SU-DHL-6 (cell line): Measurements from ENCODE around the gene MMP11.

ENCODE experiments used
- H2AFZ ChIP-seq: fragments of 200-600 bp; sonication (generic); 2 replicates; pipeline ENCODE4 v1.6.1; 2014; ENCODE audit warnings: low read depth, mild to moderate bottlenecking, moderate library complexity, mixed read lengths, antibody characterized with exemption, low read length; ENCODE audit not compliant: severe bottlenecking
- H3F3A ChIP-seq: fragments of 200-600 bp; shearing (Covaris generic); 2 replicates; pipeline ENCODE4 v1.6.0; 2016; ENCODE audit warnings: antibody characterized with exemption, mild to moderate bottlenecking; ENCODE audit not compliant: insufficient read depth
- H3K27ac ChIP-seq: fragments of 200-600 bp; sonication (generic); 2 replicates; pipeline ENCODE4 v1.5.1; 2016; ENCODE audit warnings: low read depth, mild to moderate bottlenecking, low read length, moderate library complexity, mixed read lengths
- H3K27me3 ChIP-seq: fragments of 200-600 bp; sonication (generic), shearing (Covaris generic); 2 replicates; pipeline ENCODE4 v1.6.0; 2014; ENCODE audit warnings: mild to moderate bottlenecking, low read length
- H3K36me3 ChIP-seq: fragments of 200-600 bp; sonication (generic); 2 replicates; pipeline ENCODE4 v1.6.1; 2014; ENCODE audit warnings: mild to moderate bottlenecking, low read length, mixed read lengths
- H3K4me2 ChIP-seq: fragments of 300-600, 200-600 bp; shearing (Covaris generic), sonication (generic); 2 replicates; pipeline ENCODE4 v1.6.0; 2014; ENCODE audit warnings: low read length, low read depth, mild to moderate bottlenecking; ENCODE audit not compliant: poor library complexity, severe bottlenecking
- H3K4me3 ChIP-seq: fragments of 200-600 bp; sonication (generic); 2 replicates; pipeline ENCODE4 v1.5.1; 2014; ENCODE audit warnings: antibody characterized with exemption, low read length, mild to moderate bottlenecking, mixed read lengths; ENCODE audit not compliant: insufficient read depth, poor library complexity, severe bottlenecking
- H3K79me2 ChIP-seq: fragments of 200-600 bp; sonication (generic); 2 replicates; pipeline ENCODE4 v1.6.1; 2014; ENCODE audit warnings: mild to moderate bottlenecking, low read length, moderate library complexity; ENCODE audit not compliant: insufficient read depth
- H3K9ac ChIP-seq: fragments of 200-600 bp; sonication (generic); 2 replicates; pipeline ENCODE4 v1.7.0; 2014; ENCODE audit warnings: mild to moderate bottlenecking, low read length
- H3K9me2 ChIP-seq: fragments of 200-600 bp; sonication (generic); replicated peaks from 2 replicates; pipeline ENCODE4 v1.6.1; 2014; ENCODE audit warnings: low read length; ENCODE audit not compliant: insufficient read depth
- H3K9me3 ChIP-seq: fragments of 200-600 bp; sonication (generic); 2 replicates; pipeline ENCODE4 v1.6.1; 2014; ENCODE audit warnings: low read length, mixed read lengths; ENCODE audit not compliant: insufficient read depth
- H4K20me1 ChIP-seq: fragments of 200-600 bp; sonication (generic); 2 replicates; pipeline ENCODE4 v1.6.1; 2014; ENCODE audit warnings: low read depth, mild to moderate bottlenecking, antibody characterized with exemption, low read length, moderate library complexity, mixed read lengths
- CTCF ChIP-seq: fragments of 200-600 bp; sonication (generic); IDR thresholded peaks from one replicate; pipeline ENCODE4 v1.5.1; 2017; ENCODE audit warnings: antibody characterized with exemption, mild to moderate bottlenecking, low read length, moderate library complexity; ENCODE audit not compliant: insufficient read depth, poor library complexity, severe bottlenecking
- EZH2phosphoT487 ChIP-seq: fragments of 200-600 bp; sonication (generic), shearing (Covaris generic); conservative IDR thresholded peaks from 2 replicates; pipeline ENCODE4 v1.6.1; 2018; ENCODE audit warnings: mild to moderate bottlenecking, antibody characterized with exemption, low read length, moderate library complexity, mixed read lengths

MMP11 gene

GRCh38 chr22:23831261-23831660 is 58.6 kb downstream of the MMP11 start:
- no peaks in the 10 kb centered on the region for H3K9me3 ChIP-seq
- H3K36me3 ChIP-seq = 0 out of 2 replicates have a peak, but pooled peaks cover 3% of the 10 kb centered on the region
- H3F3A ChIP-seq = peaks cover 16% of the 10 kb centered on the region; the same call in 1 of the 2 replicates
- H2AFZ ChIP-seq = no peak overlapping the region
- TF ChIP-seq EZH2phosphoT487 (no peak), CTCF (no peak)
- H3K9ac ChIP-seq = no peak overlapping the region
- H3K27me3 ChIP-seq = no peaks in the 10 kb centered on the region
- H3K9me2 ChIP-seq = no peaks in the 10 kb centered on the region
- no peak overlapping the region for H3K27ac ChIP-seq
- peaks cover 36% of the 10 kb centered on the region for H3K79me2 ChIP-seq
- peaks cover 6% of the 10 kb centered on the region; the same call in 1 of the 2 replicates for H4K20me1 ChIP-seq
- no peak overlapping the region for H3K4me2 ChIP-seq
- H3K4me3 ChIP-seq = no peak overlapping the region

GRCh38 chr22:23831781-23832180 is 59.1 kb downstream of the MMP11 start:
- Histone ChIP-seq H3K9me3 (no peaks in the 10 kb centered on the region), H3K9me2 (no peaks in the 10 kb centered on the region), H3K27ac (no peak overlapping the region), H4K20me1 (peaks cover 6% of the 10 kb centered on the region; the same call in 1 of the 2 replicates), H3K4me3 (no peak overlapping the region), H3K79me2 (peaks cover 36% of the 10 kb centered on the region), H3K4me2 (no peak overlapping the region), H3F3A (peaks cover 21% of the 10 kb centered on the region; the same call in 1 of the 2 replicates), H3K36me3 (0 out of 2 replicates have a peak, but pooled peaks cover 3% of the 10 kb centered on the region), H2AFZ (no peak overlapping the region), H3K27me3 (no peaks in the 10 kb centered on the region), H3K9ac (no peak overlapping the region)
- TF ChIP-seq EZH2phosphoT487 (no peak), CTCF (no peak)

- Histone ChIP-seq H3K4me3 (no peak overlapping the region), H3F3A (peaks cover 25% of the 10 kb centered on the region; the same call in 1 of the 2 replicates), H3K4me2 (no peak overlapping the region), H3K9me3 (no peaks in the 10 kb centered on the region), H3K27ac (no peak overlapping the region), H3K27me3 (no peaks in the 10 kb centered on the region), H2AFZ (no peak overlapping the region), H4K20me1 (peaks cover 6% of the 10 kb centered on the region; the same call in 1 of the 2 replicates), H3K36me3 (0 out of 2 replicates have a peak, but pooled peaks cover 3% of the 10 kb centered on the region), H3K9me2 (no peaks in the 10 kb centered on the region), H3K9ac (no peak overlapping the region), H3K79me2 (peaks cover 36% of the 10 kb centered on the region)
- TF ChIP-seq EZH2phosphoT487 (no peak), CTCF (no peak)
These were observed 59.8 kb downstream of the MMP11 start for GRCh38 chr22:23832226-23833016.
